Measurements from ENCODE around the gene GDI1.
"Not testable (repeated sequence)": the region's sequence is repeated elsewhere in the genome, so short reads cannot be mapped to it uniquely, and the experiment has no call there.

DNA sequence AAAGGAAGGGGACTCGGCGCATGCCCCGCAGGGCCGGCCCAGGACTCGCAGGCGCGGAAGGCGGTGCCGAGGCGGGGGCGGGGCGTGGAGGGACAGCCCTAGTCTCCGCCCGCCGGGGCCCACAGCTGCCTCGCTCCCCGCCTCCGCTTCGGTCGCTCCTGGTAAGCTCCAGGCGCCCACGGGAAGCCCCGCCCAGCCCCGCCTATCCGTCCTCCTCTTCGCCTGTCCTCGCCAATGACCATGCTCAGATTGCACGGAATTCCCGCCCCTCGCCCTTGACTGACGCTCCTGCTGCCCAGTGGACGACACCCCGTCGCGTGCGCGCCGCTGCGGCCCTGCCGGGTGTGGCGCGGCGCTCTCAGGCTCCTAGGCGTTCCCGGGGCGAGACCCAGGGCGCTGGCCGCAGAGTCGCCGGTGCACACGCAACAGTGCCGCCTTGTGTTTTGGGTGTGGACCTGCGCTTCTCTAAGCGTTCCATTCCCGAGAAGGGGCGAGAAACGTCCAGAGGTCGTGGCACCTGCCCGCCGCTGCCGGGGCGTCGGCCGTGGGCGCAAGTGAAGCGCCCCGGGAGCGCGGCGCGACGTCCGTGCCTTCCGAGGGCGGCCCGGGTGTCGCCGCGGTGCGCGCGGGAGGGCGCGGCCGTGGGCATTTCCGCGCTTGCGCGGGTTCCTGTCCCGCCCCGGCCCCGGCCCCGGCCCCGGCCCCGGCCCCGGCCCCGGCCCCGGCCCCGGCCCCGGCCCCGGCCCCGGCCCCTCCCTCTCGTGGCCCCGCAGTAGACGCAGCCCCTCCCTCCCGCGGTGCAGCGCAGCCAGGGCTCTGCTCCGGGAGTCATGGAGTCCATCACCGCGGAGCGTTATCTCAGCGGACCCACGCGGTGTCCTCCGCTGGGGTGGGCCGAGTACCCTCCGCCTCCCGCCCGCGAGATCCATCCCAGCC, 46.9 kb upstream of the GDI1 start:
- TF ChIP-seq, protein P1, sequence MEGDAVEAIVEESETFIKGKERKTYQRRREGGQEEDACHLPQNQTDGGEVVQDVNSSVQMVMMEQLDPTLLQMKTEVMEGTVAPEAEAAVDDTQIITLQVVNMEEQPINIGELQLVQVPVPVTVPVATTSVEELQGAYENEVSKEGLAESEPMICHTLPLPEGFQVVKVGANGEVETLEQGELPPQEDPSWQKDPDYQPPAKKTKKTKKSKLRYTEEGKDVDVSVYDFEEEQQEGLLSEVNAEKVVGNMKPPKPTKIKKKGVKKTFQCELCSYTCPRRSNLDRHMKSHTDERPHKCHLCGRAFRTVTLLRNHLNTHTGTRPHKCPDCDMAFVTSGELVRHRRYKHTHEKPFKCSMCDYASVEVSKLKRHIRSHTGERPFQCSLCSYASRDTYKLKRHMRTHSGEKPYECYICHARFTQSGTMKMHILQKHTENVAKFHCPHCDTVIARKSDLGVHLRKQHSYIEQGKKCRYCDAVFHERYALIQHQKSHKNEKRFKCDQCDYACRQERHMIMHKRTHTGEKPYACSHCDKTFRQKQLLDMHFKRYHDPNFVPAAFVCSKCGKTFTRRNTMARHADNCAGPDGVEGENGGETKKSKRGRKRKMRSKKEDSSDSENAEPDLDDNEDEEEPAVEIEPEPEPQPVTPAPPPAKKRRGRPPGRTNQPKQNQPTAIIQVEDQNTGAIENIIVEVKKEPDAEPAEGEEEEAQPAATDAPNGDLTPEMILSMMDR (IDR thresholded peaks at IDR 0.05) = not testable (repeated sequence)
- not testable (repeated sequence) for TF ChIP-seq POLR2A (IDR thresholded peaks at IDR 0.05)

Measured in body of pancreas (tissue), 4 donors.